Transverse colon (tissue), 4 donors: Measurements from ENCODE around the gene CEMIP2.

Experiments
- CTCF ChIP-seq, 5 experiments: fragments of 200-600 bp in 3 of 5; fragments of 450-650 bp in 2 of 5; sonication (generic) in 3 of 5; IDR thresholded peaks; 1 replicate in 2 of 5; 2 replicates in 3 of 5; pipeline ENCODE4 v1.5.1; 2016 to 2017; ENCODE audit warnings: antibody characterized with exemption in 5 of 5, inconsistent platforms in 3 of 5, mild to moderate bottlenecking in 2 of 5, moderate library complexity in 1 of 5
- EP300 ChIP-seq: sonication (generic); formaldehyde crosslinking; IDR thresholded peaks from one replicate; pipeline ENCODE4 v1.6.1; 2017; ENCODE audit warnings: antibody characterized with exemption, low read depth
- POLR2A ChIP-seq: fragments of 450-650 bp; IDR thresholded peaks from one replicate; pipeline ENCODE4 v1.6.1; 2016; ENCODE audit warnings: antibody characterized with exemption, mild to moderate bottlenecking, moderate library complexity
- POLR2AphosphoS5 ChIP-seq, 3 donors: sonication (generic); formaldehyde crosslinking; IDR thresholded peaks; one replicate each; pipeline ENCODE4 v1.6.1; 2016; ENCODE audit warnings: antibody characterized with exemption in 3 of 3

DNA sequence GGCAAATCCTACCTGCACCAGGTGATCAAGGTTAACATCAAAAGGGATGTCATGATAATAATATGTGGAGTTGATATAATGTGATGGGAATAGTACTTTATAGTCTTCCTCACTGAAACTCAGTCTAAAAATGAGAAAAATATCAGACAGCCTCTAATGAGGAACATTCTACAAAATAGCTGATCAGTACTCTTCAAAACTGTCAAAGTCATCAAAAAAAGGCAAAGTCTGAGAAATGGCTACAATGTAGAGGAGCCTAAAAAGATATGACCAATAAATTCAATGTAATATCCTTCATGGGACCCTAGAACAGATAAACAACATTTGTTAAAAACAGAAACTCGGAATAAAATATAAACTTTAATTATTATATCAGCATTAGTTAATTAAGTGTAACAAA lies 95.7 kb downstream of the CEMIP2 start:
- TF ChIP-seq POLR2A, result no peak
- TF ChIP-seq POLR2AphosphoS5 (IDR thresholded peaks at IDR 0.05), result no peak
- no peak for TF ChIP-seq EP300
- no peak for TF ChIP-seq CTCF (IDR thresholded peaks at IDR 0.05)
